VCaP (cell line): ENCODE data around the gene ATP5F1A.

Experiments
- H3K27ac ChIP-seq: fragments of 450-650 bp; 2 replicates; pipeline ENCODE4 v1.5.1; 2017
- CTCF ChIP-seq: fragments of 450-650 bp; conservative IDR thresholded peaks from 2 replicates; pipeline ENCODE4 v1.5.1; 2017; ENCODE audit warnings: mild to moderate bottlenecking, moderate library complexity

The ATP5F1A gene

GRCh38 chr18:46072376-46072867 lies 25.7 kb downstream of the ATP5F1A start:
- 0 out of 2 replicates have a peak, but pooled peaks have one; percentile 10 for TF ChIP-seq CTCF
- H3K27ac ChIP-seq: peak overlapping the region; percentile 55; the same call in 1 of the 2 replicates

DNA sequence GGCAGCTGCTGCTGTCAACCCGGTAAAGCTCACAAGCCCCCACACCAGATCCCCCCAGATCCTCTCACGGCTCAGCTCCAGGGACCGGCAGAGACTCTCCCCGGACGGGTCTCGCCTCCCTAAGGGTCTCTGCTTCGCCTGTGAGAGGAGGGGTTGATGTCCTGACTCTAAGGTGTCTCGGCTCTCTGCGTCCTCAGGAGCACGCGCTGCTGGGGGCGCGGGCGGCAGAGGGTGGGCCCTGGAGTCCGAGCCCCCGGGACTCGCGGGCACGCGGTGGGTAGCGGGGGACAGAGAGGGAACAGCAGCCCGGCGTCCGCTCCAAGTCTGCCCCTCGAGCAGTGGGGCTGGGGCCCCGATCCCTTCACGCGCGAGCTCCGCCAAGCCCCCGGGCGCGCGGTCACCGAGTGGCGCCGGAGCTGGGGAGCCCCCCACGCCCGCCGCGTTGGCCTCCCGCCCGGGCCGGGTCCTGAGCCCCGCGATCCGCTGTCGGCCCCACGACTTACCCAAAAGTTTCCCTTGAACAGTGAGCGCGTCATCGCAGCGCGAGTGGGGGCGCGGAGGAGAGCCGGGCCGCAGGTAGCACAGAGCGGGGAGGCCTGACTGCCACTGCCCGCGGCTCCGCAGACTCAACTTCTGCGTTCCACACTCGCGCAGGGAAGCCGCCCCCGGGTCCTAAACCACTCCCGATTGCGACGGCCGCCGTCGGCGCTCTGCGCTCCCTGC lies 26.3 kb downstream of the ATP5F1A start, which contains the start of gene PSTPIP2:
PSTPIP2 (minus strand) TSS at position 608 of the 723 bp plus-strand sequence; CDS start at position 536, 72 bp downstream.
- TF ChIP-seq CTCF: no peak
- H3K27ac ChIP-seq: peak within 1 kb of the TSS; percentile 55; the same call in 1 of the 2 replicates

GRCh38 chr18:46070815-46071652 lies 27.1 kb downstream of the ATP5F1A start:
- H3K27ac ChIP-seq: peak overlapping the region; percentile 55; the same call in 1 of the 2 replicates
- no peak for TF ChIP-seq CTCF

DNA sequence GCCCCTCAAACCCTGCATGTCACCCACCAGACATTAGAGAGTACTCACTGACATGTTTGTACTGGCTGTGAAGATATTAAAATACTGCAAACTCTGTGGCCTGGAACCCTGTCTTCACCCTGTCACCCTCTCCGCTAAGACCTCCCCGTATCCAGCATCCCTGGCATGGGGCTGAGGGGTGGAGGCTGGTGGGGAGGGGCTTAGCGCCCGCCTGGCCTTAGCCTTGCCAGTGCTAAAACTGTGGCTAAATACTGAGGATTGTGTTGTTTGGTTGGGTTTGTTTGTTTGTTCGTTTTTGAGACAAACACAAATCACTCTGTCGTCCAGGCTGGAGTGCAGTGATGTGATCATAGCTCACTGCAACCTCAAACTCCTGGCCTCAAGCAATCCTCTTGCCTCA lies 27.9 kb downstream of the ATP5F1A start:
- H3K27ac ChIP-seq: no peak overlapping the region

GRCh38 chr18:46069524-46069923 lies 28.6 kb downstream of the ATP5F1A start:
- TF ChIP-seq CTCF: no peak
- H3K27ac ChIP-seq: no peak overlapping the region

More for the DNA sequence above, 27.9 kb downstream of the ATP5F1A start:
- no peak for TF ChIP-seq CTCF

DNA sequence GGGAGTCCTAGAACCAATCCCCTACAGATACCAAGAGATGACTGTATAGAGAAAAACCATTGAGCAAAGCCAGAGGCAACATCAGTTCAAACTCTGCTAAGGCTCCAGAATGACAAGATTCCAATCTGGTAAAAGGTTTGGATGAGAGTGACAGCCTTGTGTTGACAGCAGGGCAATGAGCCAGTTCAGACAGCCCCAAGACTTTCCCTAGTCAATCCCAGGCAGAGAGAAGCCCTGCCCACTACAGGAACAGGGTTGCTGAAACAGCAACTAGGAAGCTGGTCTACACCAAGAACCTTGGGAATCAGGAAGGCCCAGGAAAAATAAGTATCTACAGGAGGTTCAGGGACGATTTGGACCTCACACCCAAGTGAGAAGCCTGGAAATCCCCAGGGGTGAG lies 29.3 kb downstream of the ATP5F1A start:
- no peak overlapping the region for H3K27ac ChIP-seq
- TF ChIP-seq CTCF: no peak

DNA sequence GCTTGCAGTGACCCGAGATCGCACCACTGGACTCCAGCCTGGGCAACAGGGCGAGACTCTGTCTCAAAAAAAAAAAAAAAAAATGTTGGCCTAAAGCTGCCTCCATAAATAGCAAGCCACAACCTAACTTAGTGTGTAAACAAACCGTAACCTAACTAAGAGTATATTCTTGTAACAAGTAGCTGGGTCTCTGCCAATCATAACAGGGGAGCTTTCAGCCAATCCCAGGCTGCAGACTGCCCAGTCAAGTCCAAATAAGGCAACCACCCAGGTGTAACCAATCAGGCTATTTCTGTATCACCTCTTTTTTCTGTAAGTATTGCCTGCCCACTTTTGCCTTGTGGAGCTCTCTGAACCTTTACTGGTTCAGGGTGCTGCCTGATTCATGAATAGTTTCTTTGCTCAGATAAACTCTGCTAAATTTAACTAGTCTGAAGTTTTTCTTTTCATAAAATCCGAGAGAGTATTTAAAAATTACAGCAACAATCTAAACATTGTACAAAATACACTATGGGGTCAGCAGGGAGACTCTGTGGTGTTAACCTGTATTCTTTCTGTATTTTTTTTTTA lies 30.6 kb downstream of the ATP5F1A start:
- no peak for TF ChIP-seq CTCF
- no peak overlapping the region for H3K27ac ChIP-seq
